ENCODE data around the gene EFCAB6.

EFCAB6 gene

GRCh38 chr22:43830931-43831560, 18.9 kb upstream of the EFCAB6 start:
- DNase-seq (ENCODE audit: low read depth, low spot score), result no peak

GRCh38 chr22:43829904-43830851, 18.1 kb upstream of the EFCAB6 start:
- no peak for DNase-seq (ENCODE audit: low read depth, low spot score)

- DNase-seq (ENCODE audit: low read depth, low spot score), result no peak
Observed at GRCh38 chr22:43828998-43829782, 17.1 kb upstream of the EFCAB6 start.

- no peak for DNase-seq (ENCODE audit: low read depth, low spot score)
Observed at GRCh38 chr22:43828725-43828997, 16.6 kb upstream of the EFCAB6 start.

- no peak for DNase-seq (ENCODE audit: low read depth, low spot score)
Observed at GRCh38 chr22:43827926-43828724, 16.0 kb upstream of the EFCAB6 start.

- no peak for DNase-seq (ENCODE audit: low read depth, low spot score)
Observed at GRCh38 chr22:43827003-43827735, 15.1 kb upstream of the EFCAB6 start.

- no peak for DNase-seq (ENCODE audit: low read depth, low spot score)
Observed at GRCh38 chr22:43826142-43827002, 14.3 kb upstream of the EFCAB6 start.

GRCh38 chr22:43825651-43826050, 13.5 kb upstream of the EFCAB6 start:
- no peak for DNase-seq (ENCODE audit: low read depth, low spot score)

GRCh38 chr22:43824724-43825420, 12.8 kb upstream of the EFCAB6 start:
- DNase-seq (ENCODE audit: low read depth, low spot score), result no peak

GRCh38 chr22:43823911-43824665, 12.0 kb upstream of the EFCAB6 start:
- no peak for DNase-seq (ENCODE audit: low read depth, low spot score)

GRCh38 chr22:43823353-43823908, 11.3 kb upstream of the EFCAB6 start:
- DNase-seq (ENCODE audit: low read depth, low spot score), result no peak

- no peak for DNase-seq (ENCODE audit: low read depth, low spot score)
Observed at GRCh38 chr22:43821606-43822425, 9.7 kb upstream of the EFCAB6 start.

- DNase-seq (ENCODE audit: low read depth, low spot score), result no peak
Observed at GRCh38 chr22:43820651-43821305, 8.7 kb upstream of the EFCAB6 start.

GRCh38 chr22:43819931-43820640, 8.0 kb upstream of the EFCAB6 start:
- no peak for DNase-seq (ENCODE audit: low read depth, low spot score)

- no peak for DNase-seq (ENCODE audit: low read depth, low spot score)
Observed at GRCh38 chr22:43819421-43819921, 7.4 kb upstream of the EFCAB6 start.

GRCh38 chr22:43818981-43819380, 6.9 kb upstream of the EFCAB6 start:
- no peak for DNase-seq (ENCODE audit: low read depth, low spot score)

Measured in activated naive CD8-positive, alpha-beta T cell treated with anti-CD3 and anti-CD28 coated beads, Interleukin-2, amount 50 U/mL, for 16 hours (primary cell).